Medulla oblongata (tissue), 1 donor: ENCODE results near the gene KRTAP9-4.
"Not testable (repeated sequence)": the region's sequence is repeated elsewhere in the genome, so short reads cannot be mapped to it uniquely, and the experiment has no call there.

Source experiments
- DNase-seq: peaks from one replicate; pipeline ENCODE4 v3.0.0-alpha.2; 2015; ENCODE audit errors: extremely low spot score

KRTAP9-4 gene, protein sequence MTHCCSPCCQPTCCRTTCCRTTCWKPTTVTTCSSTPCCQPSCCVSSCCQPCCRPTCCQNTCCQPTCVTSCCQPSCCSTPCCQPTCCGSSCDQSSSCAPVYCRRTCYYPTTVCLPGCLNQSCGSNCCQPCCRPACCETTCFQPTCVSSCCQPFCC

DNA sequence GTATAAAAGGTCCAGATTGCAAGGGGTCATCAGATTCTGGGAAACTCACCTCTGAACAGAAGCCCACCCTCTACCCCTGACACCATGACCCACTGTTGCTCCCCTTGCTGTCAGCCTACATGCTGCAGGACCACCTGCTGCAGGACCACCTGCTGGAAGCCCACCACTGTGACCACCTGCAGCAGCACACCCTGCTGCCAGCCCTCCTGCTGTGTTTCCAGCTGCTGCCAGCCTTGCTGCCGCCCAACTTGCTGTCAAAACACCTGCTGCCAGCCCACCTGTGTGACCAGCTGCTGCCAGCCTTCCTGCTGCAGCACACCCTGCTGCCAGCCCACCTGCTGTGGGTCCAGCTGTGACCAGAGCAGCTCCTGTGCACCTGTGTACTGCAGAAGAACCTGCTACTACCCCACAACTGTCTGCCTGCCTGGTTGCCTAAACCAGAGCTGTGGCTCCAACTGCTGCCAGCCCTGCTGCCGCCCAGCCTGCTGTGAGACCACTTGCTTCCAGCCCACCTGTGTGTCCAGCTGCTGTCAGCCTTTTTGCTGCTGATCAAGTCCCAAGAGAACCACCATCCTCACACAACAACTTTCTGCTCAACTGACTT lies at the start of gene KRTAP9-4:
Gene KRTAP9-4, plus strand, starts transcription at position 51 of the 604 bp plus-strand sequence. Its CDS starts 34 bp downstream, at position 85.
- not testable (repeated sequence) for DNase-seq

DNA sequence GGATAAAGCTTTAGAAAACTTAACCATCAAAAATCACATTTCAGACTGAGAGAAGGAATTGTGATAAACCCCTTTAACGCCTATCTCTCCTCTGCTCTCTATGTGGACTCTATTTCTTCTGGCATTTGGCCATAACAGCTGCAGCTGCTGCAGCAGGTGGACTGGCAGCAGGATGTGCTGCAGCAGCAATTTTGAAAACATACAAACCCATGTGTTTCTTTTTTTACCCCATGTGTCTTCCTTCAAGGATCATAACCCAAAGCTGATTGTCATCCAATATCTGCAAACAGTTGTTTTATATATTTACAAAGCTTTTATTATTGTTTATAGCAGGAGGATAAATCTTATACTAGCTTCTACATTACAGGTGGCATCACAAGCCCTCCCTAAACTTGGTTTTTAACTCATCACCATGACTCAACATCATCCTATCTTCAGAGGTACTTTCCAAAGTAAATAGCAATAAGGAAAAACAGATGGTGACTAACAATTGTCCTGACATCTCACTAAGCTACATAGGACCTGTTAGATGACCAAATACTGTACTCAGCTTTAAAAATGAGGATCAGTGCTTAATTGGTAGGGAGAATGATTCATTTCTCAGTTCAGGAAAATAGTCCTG lies 37.5 kb upstream of the KRTAP9-4 start:
- no peak for DNase-seq

DNA sequence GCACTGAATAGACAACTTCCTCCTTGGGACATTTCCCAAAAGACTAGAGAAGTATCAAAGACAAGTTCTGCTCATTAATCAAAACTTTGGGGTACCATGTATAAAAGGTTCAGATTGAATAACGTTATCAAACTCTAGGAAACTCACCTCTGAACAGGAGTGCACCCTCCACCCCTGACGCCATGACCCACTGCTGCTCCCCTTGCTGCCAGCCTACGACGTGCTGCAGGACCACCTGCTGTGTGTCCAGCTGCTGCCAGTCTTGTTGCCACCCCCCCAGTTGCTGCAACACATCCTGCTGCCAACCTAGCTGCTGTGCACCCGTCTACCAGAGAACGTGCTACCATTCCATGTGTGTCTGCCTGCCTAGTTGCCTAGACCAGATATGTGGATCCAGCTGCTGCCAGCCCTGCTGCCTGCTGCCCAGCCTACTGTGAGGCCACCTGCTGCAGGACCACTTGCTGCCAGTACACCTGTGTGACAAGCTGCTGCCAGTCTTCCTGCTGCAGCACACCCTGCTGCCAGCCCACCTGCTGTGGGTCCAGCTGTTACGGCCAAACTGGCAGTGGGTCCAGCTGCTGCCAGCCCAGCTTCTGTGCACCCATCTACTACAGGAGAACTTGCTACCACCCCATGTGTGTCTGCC lies 36.8 kb upstream of the KRTAP9-4 start:
- no peak for DNase-seq

DNA sequence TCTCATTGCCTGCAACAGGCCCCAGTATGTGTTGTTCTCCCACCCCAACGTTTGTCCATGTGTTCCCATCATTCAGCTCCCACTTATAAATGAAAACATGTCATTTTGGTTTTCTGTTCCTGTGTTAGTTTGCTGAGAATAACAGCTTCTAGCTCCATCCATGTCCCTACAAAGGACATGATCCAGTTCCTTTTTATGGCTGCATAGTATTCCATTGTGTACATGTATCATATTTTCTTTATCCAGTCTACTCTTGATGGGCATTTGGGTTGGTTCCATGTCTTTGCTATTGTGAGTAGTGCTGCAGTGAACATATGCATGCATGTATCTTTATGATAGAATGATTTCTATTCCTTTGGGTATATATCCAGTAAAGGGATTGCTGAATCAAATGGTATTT lies 33.8 kb upstream of the KRTAP9-4 start:
- DNase-seq: no peak

DNA sequence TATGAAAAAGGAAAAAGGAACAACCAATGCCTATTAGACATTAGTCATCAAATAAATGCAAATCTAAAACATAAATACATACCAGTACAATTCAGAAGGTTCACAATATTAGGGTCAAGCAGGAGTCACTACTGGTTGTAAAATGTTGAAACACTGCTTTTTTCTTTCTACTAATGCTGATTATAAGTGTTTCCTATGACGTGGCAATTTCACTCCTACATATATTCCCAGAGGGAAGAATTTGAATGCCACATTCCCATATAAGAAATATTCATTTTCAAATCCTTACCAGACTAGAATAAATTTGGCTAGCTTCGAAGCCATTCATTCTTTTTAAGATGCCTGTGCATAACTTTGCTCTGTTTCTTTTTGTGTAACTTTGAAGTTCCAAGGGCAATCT lies 25.7 kb upstream of the KRTAP9-4 start:
- DNase-seq: no peak

DNA sequence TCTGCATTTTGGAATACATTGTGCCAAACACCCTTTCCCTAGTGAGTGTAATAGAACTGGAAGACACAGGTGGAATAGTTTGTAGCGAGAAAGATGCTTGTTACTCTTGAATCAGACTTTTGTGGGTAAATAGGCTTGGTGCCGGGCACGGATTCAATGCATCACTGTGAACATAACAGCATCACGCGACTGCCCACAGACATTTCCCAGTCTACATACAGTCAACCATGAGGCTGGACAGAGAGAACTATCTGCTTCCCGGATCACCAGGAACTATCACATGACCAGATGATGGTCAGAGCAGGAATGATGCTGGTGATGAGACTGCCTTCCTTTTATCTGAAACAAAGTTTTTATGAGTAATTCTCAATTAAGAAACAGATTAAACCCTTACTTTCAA lies 23.4 kb upstream of the KRTAP9-4 start:
- DNase-seq: no peak

DNA sequence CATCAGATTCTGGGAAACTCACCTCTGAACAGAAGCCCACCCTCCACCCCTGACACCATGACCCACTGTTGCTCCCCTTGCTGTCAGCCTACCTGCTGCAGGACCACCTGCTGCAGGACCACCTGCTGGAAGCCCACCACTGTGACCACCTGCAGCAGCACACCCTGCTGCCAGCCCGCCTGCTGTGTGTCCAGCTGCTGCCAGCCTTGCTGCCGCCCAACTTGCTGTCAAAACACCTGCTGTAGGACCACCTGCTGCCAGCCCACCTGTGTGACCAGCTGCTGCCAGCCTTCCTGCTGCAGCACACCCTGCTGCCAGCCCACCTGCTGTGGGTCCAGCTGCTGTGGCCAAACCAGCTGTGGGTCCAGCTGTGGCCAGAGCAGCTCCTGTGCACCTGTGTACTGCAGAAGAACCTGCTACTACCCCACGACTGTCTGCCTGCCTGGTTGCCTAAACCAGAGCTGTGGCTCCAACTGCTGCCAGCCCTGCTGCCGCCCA lies 22.8 kb upstream of the KRTAP9-4 start, which contains the start of gene KRTAP9-2:
Gene KRTAP9-2, plus strand, starts transcription at position 51 of the 498 bp plus-strand sequence. Its CDS starts 7 bp downstream, at position 58.
- DNase-seq: not testable (repeated sequence)

DNA sequence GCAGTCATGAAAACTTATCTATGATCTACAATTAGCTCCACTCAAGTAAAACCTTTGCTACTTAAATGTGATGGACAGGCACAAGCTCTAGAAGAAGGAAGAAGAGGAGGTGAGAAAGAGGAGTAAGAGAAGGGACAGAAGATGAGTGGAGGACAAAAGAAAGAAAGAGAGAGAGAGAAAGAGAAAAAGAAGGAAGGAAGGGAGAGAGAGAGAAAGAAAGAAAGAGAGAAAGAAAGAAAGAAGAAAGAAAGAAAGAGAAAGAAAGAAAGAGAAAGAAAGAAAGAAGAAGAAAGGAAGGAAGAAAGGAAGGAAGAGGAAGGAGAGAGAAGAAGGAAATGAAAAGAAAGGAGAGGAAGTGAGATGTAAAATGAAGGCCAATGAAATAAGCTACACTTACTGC lies 19.4 kb upstream of the KRTAP9-4 start:
- DNase-seq: no peak

DNA sequence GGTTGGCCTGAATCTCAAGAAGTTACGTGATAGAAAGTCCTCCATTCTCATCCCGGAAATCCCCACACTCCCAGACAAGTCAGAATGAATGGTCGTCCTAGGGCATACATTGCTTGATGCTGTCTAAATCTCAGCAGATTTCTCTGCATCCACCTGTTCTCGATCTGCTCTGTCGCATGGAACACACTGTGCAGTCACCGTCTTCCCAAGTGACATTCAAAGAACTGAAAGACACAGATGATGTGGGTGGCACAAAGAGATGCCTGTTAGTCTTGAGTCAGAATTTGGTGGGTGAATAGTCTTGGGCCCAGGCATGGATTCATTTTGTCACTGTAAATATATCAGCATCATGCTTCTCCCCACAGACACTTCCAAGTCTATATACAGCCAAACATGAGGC lies 17.8 kb upstream of the KRTAP9-4 start:
- DNase-seq: no peak

DNA sequence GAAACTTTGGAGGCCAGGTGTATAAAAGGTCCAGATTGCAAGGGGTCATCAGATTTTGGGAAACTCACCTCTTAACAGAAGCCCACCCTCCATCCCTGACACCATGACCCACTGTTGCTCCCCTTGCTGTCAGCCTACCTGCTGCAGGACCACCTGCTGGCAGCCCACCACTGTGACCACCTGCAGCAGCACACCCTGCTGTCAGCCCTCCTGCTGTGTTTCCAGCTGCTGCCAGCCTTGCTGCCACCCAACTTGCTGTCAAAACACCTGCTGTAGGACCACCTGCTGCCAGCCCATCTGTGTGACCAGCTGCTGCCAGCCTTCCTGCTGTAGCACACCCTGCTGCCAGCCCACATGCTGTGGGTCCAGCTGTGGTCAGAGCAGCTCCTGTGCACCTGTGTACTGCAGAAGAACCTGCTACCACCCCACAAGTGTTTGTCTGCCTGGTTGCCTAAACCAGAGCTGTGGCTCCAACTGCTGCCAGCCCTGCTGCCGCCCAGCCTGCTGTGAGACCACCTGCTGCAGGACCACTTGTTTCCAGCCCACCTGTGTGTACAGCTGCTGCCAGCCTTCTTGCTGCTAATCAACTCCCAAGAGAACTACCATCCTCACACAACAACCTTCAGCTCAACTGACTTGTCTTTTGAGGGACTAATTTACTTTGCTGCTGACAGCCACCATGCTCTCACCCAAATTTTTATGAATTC lies 16.9 kb upstream of the KRTAP9-4 start, which contains the start of gene KRTAP9-3:
Gene KRTAP9-3, plus strand, starts transcription at position 51 of the 707 bp plus-strand sequence. Its CDS starts 53 bp downstream, at position 104.
- DNase-seq: not testable (repeated sequence)

DNA sequence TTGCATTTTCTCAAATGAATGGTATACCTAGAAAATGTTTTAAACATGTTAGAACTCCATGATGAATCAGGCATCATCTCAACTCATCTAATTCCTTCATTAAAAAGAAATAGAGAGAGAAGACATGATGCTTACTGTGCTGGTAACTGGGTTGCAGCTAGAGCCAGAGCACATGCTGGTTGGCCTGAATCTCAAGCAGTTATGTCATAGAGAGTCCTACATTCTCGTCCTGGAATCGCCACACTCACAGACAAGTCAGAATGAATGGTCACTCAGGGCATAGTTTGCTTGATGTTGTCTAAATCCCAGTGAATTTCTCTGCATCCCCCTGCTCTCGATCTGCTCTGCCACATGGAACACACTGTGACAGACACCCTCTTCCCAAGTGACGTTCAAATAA lies 12.4 kb upstream of the KRTAP9-4 start:
- DNase-seq: not testable (repeated sequence)

DNA sequence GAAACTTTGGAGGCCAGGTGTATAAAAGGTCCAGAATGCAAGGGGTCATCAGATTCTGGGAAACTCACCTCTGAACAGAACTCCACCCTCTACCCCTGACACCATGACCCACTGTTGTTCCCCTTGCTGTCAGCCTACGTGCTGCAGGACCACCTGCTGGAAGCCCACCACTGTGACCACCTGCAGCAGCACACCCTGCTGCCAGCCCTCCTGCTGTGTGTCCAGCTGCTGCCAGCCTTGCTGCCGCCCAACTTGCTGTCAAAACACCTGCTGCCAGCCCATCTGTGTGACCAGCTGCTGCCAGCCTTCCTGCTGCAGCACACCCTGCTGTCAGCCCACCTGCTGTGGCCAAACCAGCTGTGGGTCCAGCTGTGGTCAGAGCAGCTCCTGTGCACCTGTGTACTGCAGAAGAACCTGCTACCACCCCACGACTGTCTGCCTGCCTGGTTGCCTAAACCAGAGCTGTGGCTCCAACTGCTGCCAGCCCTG lies 11.5 kb upstream of the KRTAP9-4 start, which contains the start of gene KRTAP9-8:
Gene KRTAP9-8, plus strand, starts transcription at position 51 of the 489 bp plus-strand sequence. Its CDS starts 53 bp downstream, at position 104.
- not testable (repeated sequence) for DNase-seq

DNA sequence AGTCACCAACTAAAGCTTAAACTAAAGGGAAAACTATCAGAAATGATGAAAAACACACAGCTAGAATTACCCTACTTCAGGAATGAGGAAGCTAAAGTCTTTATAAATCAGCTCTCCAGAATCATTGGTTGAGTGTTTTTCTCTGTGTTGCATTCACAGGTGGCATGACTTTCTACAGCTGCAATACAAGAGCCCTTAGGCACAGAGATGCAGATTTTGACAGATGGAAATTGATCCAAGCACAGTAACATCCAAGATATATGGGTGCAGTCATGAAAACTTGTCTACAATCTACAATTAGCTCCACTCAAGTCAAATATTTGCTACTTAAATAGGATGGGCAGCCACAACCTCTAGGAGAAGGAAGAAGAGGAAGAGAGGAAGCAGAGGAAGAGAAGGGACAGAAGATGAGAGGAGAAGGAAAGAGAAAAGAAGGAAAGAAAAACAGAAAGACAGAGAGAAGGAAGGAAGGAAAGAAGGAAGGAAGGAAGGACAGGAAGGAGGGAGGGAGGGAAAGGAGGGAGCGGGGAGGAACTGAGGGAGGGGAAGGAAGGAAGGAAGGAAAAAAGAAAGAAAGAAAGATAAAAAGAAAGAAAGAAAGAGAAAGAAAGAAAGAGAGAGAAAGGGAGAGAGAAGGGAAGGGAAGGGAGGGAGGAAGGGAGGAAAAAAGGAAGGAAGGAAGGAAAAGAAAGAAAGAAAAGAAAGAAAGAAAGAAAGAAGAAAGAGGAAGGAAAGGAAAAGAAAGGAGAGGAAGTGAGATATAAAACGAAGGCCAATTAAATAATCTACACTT lies 2.3 kb upstream of the KRTAP9-4 start:
- not testable (repeated sequence) for DNase-seq

DNA sequence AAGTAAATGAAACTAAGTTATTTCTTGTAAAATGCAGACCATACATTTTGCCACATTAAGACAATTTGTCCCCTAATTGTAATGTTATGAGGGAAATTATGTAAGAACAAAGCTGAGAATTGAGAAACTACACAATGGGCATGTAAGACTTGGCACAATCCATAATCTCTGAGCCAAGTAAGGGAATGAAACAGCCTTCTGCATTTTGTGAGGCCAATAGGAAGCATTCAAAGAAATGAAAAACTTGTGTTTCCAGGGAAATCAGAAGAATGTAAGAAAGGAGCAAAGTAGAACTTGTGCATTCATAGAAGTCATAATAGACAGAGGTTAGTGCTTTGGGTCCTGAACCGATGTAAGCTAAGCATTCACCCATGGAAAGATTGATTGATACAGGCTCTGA lies 1.8 kb downstream of the KRTAP9-4 start:
- no peak for DNase-seq

DNA sequence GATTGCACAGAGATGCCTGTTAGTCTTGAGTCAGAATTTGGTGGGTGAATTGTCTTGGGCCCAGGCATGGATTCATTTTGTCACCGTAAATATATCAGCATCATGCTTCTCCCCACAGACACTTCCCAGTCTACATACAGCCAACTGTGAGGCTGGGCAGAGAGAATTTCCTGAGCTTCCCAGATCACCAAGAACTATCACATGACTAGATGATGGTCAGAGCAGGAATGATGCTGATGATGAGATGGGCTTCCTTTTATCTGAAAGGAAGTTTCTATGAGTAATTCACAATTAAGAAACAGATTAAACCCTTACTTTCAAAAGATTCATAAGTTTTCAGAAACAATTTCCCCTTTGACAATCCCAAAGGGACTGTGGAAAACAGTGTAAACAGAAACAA lies 5.4 kb downstream of the KRTAP9-4 start:
- DNase-seq: no peak

DNA sequence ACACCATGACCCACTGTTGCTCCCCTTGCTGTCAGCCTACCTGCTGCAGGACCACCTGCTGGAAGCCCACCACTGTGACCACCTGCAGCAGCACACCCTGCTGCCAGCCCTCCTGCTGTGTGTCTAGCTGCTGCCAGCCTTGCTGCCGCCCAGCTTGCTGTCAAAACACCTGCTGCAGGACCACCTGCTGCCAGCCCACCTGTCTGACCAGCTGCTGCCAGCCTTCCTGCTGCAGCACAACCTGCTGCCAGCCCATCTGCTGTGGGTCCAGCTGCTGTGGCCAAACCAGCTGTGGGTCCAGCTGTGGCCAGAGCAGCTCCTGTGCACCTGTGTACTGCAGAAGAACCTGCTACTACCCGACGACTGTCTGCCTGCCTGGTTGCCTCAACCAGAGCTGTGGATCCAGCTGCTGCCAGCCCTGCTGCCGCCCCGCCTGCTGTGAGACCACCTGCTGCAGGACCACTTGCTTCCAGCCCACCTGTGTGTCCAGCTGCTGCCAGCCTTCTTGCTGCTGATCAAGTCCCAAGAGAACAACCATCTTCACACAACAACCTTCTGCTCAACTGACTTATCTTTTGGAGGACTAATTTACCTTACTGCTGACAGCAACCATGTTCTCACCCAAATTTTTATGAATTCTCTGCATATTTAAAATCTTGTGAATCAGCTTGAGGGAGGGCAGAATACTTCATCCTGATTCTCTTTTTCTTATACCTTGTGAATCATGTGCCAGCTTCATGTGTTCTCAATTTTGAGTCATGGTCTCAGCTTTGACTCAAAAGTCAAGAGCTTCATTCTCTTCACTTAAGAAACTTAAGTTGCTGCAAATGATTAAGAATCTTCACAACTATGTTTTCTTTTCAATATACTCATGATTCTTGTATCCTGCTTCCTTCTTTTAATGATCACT lies 6.1 kb downstream of the KRTAP9-4 start, which contains the start of gene KRTAP9-9:
Gene KRTAP9-9, plus strand, starts transcription at position 4 of the 910 bp plus-strand sequence.
- DNase-seq: not testable (repeated sequence)

DNA sequence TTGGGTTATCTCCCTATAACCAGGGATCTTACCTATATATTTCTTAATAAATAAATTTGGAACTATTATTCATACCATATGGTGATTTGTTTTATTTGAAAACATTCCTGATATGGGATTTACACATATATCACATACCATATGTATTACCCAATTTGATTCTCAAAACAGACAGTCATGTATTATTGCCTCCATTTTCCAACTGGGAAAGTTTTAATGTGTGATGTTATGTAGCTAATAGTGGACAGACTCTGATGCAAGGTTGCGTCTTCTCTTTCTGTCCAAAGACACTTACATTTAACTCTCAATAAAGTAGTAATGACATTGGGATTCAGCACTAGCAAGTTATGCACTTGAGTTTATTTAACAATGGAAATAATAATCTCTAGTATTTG lies 6.8 kb downstream of the KRTAP9-4 start:
- DNase-seq: no peak

DNA sequence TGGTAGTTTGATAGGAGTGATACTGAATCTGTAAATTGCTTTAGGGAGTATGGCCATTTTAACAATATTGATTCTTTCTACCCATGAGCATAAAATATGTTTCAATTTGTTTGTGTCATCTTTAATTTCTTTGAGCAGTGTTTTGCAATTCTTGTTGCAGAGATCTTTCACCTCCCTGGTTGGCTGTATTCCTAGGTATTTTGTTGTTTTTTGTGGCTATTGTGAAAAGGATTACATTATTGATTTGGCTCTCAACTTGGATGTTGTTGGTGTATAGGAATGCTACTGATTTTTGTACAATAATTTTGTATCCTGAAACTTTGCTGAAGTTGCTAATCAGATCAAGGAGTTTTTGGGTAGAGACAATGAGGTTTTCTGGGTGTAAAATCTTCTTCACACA lies 8.9 kb downstream of the KRTAP9-4 start:
- no peak for DNase-seq

DNA sequence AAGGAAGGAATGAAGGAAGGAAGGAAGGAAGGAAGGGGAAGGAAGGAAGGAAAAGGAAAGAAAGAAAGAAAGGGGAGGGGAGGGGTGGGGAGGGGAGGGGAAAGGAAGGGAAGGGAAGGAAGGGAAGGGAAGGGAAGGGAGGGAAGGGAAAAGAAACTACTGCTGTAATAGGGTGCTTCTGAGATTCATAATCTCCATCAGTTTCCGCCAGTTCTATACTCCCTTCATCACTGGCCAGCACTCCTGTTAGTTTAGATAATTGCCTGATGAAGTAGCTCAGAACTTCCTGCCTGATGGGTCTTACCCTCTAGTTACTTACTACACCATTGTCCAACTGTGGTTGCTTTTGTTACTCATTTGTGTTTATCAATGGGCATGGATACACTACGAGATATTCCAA lies 13.7 kb downstream of the KRTAP9-4 start:
- DNase-seq: no peak
